ENCODE results near the gene AJM1.
"Not testable (repeated sequence)": the region's sequence is repeated elsewhere in the genome, so short reads cannot be mapped to it uniquely, and the experiment has no call there.

The AJM1 gene

DNA sequence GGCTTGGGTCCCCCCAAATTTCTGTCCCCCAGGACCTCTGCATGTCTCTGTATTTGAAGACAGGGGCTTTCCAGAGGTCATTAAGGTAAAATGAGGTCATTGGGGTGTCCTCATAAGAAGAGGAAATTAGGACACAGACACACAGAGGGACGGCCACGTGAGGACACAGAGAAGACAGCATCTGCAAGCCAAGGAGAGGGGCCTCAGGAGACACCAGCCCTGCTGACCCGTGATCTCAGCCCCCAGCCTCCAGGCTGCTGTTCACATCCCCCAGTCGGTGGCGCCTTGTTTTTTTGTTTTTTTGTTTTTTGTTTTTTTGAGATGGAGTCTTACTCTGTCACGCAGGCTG, 47.3 kb upstream of the AJM1 start:
- H2AK5ac ChIP-seq (ENCODE audit: low read length, severe bottlenecking), result no peak overlapping the region
- H3K27me3 ChIP-seq (ENCODE audit: control insufficient read depth in 1 of 2, insufficient read depth in 1 of 2, low read length in 2 of 2), result peaks cover 26 to 41% of the 10 kb centered on the region in 2 experiments
- H2BK15ac ChIP-seq (ENCODE audit: low read depth, poor library complexity, severe bottlenecking), result peak overlapping the region; percentile 37
- no peak overlapping the region for H3K18ac ChIP-seq (ENCODE audit: low read depth in 1 of 2, low read length in 2 of 2)
- no peak overlapping the region for H2BK5ac ChIP-seq (ENCODE audit: low read depth, low read length, poor library complexity, severe bottlenecking)
- no peak overlapping the region for H4K91ac ChIP-seq (ENCODE audit: low read length)
- no peak overlapping the region for H3K4ac ChIP-seq (ENCODE audit: low read depth in 1 of 2, low read length in 2 of 2)
- no peak overlapping the region for H2BK12ac ChIP-seq (ENCODE audit: low read length in 2 of 2)
- no peak overlapping the region for H3K9ac ChIP-seq (ENCODE audit: low read length)
- H3K27ac ChIP-seq (ENCODE audit: low read length, poor library complexity, severe bottlenecking), result no peak overlapping the region
- H3K14ac ChIP-seq (ENCODE audit: low read length in 2 of 2), result no peak overlapping the region
- no peak overlapping the region for H2BK120ac ChIP-seq (ENCODE audit: low read depth, low read length)
- H3K4me1 ChIP-seq (ENCODE audit: control insufficient read depth, insufficient read depth, low read depth, low read length), result peaks cover 22% of the 10 kb centered on the region
- no peak overlapping the region for H3K23ac ChIP-seq (ENCODE audit: low read length in 2 of 2)
- H3K79me1 ChIP-seq (replicated peaks; ENCODE audit: low read length, poor library complexity, severe bottlenecking), result peaks cover 21% of the 10 kb centered on the region
- no peak overlapping the region for H2AFZ ChIP-seq (ENCODE audit: low read depth, low read length)
- H3K9me3 ChIP-seq (ENCODE audit: control insufficient read depth, low read length), result no peaks in the 10 kb centered on the region
- no peak for DNase-seq
- H3K36me3 ChIP-seq (ENCODE audit: control insufficient read depth in 1 of 2, insufficient read depth in 2 of 2, low read depth in 1 of 2, low read length in 2 of 2), result peaks cover 10 to 24% of the 10 kb centered on the region in 2 experiments
- H3K4me2 ChIP-seq (ENCODE audit: low read length, poor library complexity, severe bottlenecking), result no peak overlapping the region
- H3K4me3 ChIP-seq (ENCODE audit: insufficient read depth in 1 of 2, low read depth in 1 of 2, low read length in 2 of 2), result no peak overlapping the region
- WGBS, result 76% methylated on average over 6 of the region's 6 CpGs
- H4K8ac ChIP-seq (ENCODE audit: low read length), result no peak overlapping the region

DNA sequence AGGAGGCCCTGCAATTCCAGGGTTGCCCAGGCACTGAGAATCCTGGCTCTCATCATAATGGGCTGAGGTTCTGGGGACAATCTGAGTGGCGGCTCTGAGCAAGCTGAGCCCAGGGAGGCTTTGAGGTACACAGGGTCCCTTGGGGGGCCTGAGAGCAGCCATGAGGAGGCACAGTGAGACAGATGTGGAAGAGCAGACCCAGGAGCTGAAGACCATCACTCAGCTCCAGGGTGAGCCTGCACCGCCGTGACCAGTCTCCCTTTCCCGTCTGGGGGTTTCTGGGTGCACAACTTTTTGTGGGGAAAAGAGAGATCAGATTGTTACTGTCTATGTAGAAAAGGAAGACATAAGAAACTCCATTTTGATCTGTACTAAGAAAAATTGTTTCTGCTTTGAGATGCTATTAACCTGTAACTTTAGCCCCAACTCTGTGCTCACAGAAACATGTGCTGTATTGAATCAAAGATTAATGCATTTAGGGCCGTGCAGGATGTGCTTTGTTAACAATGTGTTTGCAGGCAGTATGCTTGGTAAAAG, 46.0 kb upstream of the AJM1 start, which contains the start of gene CCDC183:
Gene CCDC183 (plus strand): TSS at position 101 of the 537 bp plus-strand sequence. CDS start 60 bp downstream, at position 161.
- Histone ChIP-seq H2BK5ac (ENCODE audit: low read depth, low read length, poor library complexity, severe bottlenecking) (no peak within 1 kb of the TSS), H2BK120ac (ENCODE audit: low read depth, low read length) (peak within 1 kb of the TSS; percentile 3), H3K4me3 (ENCODE audit: insufficient read depth in 1 of 2, low read depth in 1 of 2, low read length in 2 of 2) (no peak within 1 kb of the TSS), H4K8ac (ENCODE audit: low read length) (peak within 1 kb of the TSS; percentile 14), H2AK5ac (ENCODE audit: low read length, severe bottlenecking) (no peak within 1 kb of the TSS), H3K4ac (ENCODE audit: low read depth in 1 of 2, low read length in 2 of 2) (peak within 1 kb of the TSS; percentile 29 to 77), H3K27me3 (ENCODE audit: control insufficient read depth in 1 of 2, insufficient read depth in 1 of 2, low read length in 2 of 2) (peaks cover 33 to 52% of the 10 kb centered on the region in 2 experiments), H4K91ac (ENCODE audit: low read length) (peak within 1 kb of the TSS; percentile 90), H3K23ac (ENCODE audit: low read length in 2 of 2) (no peak within 1 kb of the TSS), H3K27ac (ENCODE audit: low read length, poor library complexity, severe bottlenecking) (no peak within 1 kb of the TSS), H3K14ac (ENCODE audit: low read length in 2 of 2) (peak within 1 kb of the TSS in 1 of 2 experiments; percentile 58), H2AFZ (ENCODE audit: low read depth, low read length) (no peak within 1 kb of the TSS), H3K4me2 (ENCODE audit: low read length, poor library complexity, severe bottlenecking) (no peak within 1 kb of the TSS), H3K9me3 (ENCODE audit: control insufficient read depth, low read length) (no peaks in the 10 kb centered on the region), H3K36me3 (ENCODE audit: control insufficient read depth in 1 of 2, insufficient read depth in 2 of 2, low read depth in 1 of 2, low read length in 2 of 2) (peaks cover 10 to 24% of the 10 kb centered on the region in 2 experiments), H3K18ac (ENCODE audit: low read depth in 1 of 2, low read length in 2 of 2) (peak within 1 kb of the TSS; percentile 82 to 92), H2BK12ac (ENCODE audit: low read length in 2 of 2) (peak within 1 kb of the TSS; percentile 2 to 64), H3K9ac (ENCODE audit: low read length) (no peak within 1 kb of the TSS), H2BK15ac (ENCODE audit: low read depth, poor library complexity, severe bottlenecking) (peak within 1 kb of the TSS; percentile 13), H3K79me1 (replicated peaks; ENCODE audit: low read length, poor library complexity, severe bottlenecking) (peaks cover 21% of the 10 kb centered on the region), H3K4me1 (ENCODE audit: control insufficient read depth, insufficient read depth, low read depth, low read length) (peaks cover 32% of the 10 kb centered on the region)
- 63% methylated on average over 4 of the region's 5 CpGs for WGBS
- DNase-seq, result peak; percentile 17

DNA sequence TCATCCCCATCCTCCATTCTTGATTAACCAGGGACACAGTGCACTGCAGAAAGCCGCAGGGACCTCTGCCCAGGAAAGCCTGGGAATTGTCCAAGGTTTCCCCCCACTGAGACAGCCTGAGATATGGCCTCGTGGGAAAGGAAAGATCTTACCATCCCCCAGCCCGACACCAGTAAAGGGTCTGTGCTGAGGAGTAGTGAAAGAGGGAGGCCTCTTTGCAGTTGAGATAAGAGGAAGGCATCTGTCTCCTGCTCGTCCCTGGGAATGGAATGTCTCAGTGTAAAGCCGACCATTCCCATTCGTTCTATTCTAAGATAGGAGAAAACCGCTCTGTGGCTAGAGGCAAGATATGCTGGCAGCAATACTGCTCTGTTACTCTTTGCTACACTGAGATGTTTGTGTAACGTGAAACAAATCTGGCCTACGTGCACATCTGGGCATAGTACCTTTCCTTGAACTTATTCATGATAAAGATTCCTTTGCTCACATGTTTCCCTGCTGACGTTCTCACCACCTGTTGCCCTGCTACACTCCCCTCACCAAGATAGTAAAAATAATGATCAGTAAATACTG, 45.4 kb upstream of the AJM1 start:
- not testable (repeated sequence) for H2BK5ac ChIP-seq (ENCODE audit: low read depth, low read length, poor library complexity, severe bottlenecking); H2BK120ac ChIP-seq (ENCODE audit: low read depth, low read length)

DNA sequence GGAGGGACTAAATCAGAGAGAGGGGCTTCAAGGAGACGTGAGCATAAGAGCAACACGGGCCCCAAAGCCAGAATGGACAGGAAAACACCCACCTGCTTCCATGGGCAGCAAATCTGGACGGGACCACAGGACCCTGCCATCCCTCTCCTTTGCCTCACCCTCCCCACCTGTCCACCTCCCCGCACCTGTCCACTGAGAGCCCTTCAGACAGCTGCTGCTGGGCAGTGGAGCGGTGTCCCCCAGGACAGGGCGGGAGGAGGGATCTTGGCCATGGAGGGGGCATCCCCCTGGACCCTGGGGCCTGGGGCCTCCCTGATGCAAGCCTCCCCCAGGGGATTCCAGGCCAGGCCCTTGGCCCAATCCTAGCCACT, 43.6 kb upstream of the AJM1 start:
- H2BK5ac ChIP-seq (ENCODE audit: low read depth, low read length, poor library complexity, severe bottlenecking), result no peak overlapping the region

More for the DNA sequence above, 45.4 kb upstream of the AJM1 start:
- not testable (repeated sequence) for H3K14ac ChIP-seq (ENCODE audit: low read length in 2 of 2); H2BK12ac ChIP-seq (ENCODE audit: low read length in 2 of 2); H2AK5ac ChIP-seq (ENCODE audit: low read length, severe bottlenecking); H3K4ac ChIP-seq (ENCODE audit: low read depth in 1 of 2, low read length in 2 of 2); H2AFZ ChIP-seq (ENCODE audit: low read depth, low read length); H3K18ac ChIP-seq (ENCODE audit: low read depth in 1 of 2, low read length in 2 of 2); H3K9me3 ChIP-seq (ENCODE audit: control insufficient read depth, low read length); H3K27ac ChIP-seq (ENCODE audit: low read length, poor library complexity, severe bottlenecking); H3K4me3 ChIP-seq (ENCODE audit: insufficient read depth in 1 of 2, low read depth in 1 of 2, low read length in 2 of 2); H4K8ac ChIP-seq (ENCODE audit: low read length); H2BK15ac ChIP-seq (ENCODE audit: low read depth, poor library complexity, severe bottlenecking); H3K23ac ChIP-seq (ENCODE audit: low read length in 2 of 2); H4K91ac ChIP-seq (ENCODE audit: low read length); H3K4me2 ChIP-seq (ENCODE audit: low read length, poor library complexity, severe bottlenecking); H3K9ac ChIP-seq (ENCODE audit: low read length)
- 1% methylated on average over 8 of the region's 10 CpGs for WGBS
- H3K36me3 ChIP-seq (ENCODE audit: control insufficient read depth in 1 of 2, insufficient read depth in 2 of 2, low read depth in 1 of 2, low read length in 2 of 2), result peaks cover 10 to 24% of the 10 kb centered on the region in 2 experiments
- H3K27me3 ChIP-seq (ENCODE audit: control insufficient read depth in 1 of 2, insufficient read depth in 1 of 2, low read length in 2 of 2), result peaks cover 35 to 58% of the 10 kb centered on the region in 2 experiments
- peaks cover 16% of the 10 kb centered on the region for H3K79me1 ChIP-seq (replicated peaks; ENCODE audit: low read length, poor library complexity, severe bottlenecking)
- DNase-seq, result peak; percentile 88
- peaks cover 27% of the 10 kb centered on the region for H3K4me1 ChIP-seq (ENCODE audit: control insufficient read depth, insufficient read depth, low read depth, low read length)

More for the DNA sequence above, 43.6 kb upstream of the AJM1 start:
- Histone ChIP-seq H3K79me1 (replicated peaks; ENCODE audit: low read length, poor library complexity, severe bottlenecking) (no peaks in the 10 kb centered on the region), H2BK12ac (ENCODE audit: low read length in 2 of 2) (peak overlapping the region in 1 of 2 experiments; percentile 28), H3K4ac (ENCODE audit: low read depth in 1 of 2, low read length in 2 of 2) (peak overlapping the region in 1 of 2 experiments; percentile 9), H3K4me1 (ENCODE audit: control insufficient read depth, insufficient read depth, low read depth, low read length) (peaks cover 16% of the 10 kb centered on the region), H3K23ac (ENCODE audit: low read length in 2 of 2) (no peak overlapping the region), H2BK15ac (ENCODE audit: low read depth, poor library complexity, severe bottlenecking) (peak overlapping the region; percentile 3), H3K27ac (ENCODE audit: low read length, poor library complexity, severe bottlenecking) (no peak overlapping the region), H3K27me3 (ENCODE audit: control insufficient read depth in 1 of 2, insufficient read depth in 1 of 2, low read length in 2 of 2) (peaks cover 41 to 66% of the 10 kb centered on the region in 2 experiments), H2AK5ac (ENCODE audit: low read length, severe bottlenecking) (no peak overlapping the region), H3K9ac (ENCODE audit: low read length) (no peak overlapping the region), H4K91ac (ENCODE audit: low read length) (peak overlapping the region; percentile 34), H3K14ac (ENCODE audit: low read length in 2 of 2) (no peak overlapping the region), H3K18ac (ENCODE audit: low read depth in 1 of 2, low read length in 2 of 2) (no peak overlapping the region), H3K9me3 (ENCODE audit: control insufficient read depth, low read length) (no peaks in the 10 kb centered on the region), H2BK120ac (ENCODE audit: low read depth, low read length) (no peak overlapping the region), H3K4me2 (ENCODE audit: low read length, poor library complexity, severe bottlenecking) (no peak overlapping the region), H3K36me3 (ENCODE audit: control insufficient read depth in 1 of 2, insufficient read depth in 2 of 2, low read depth in 1 of 2, low read length in 2 of 2) (peaks cover 1 to 10% of the 10 kb centered on the region in 2 experiments), H3K4me3 (ENCODE audit: insufficient read depth in 1 of 2, low read depth in 1 of 2, low read length in 2 of 2) (no peak overlapping the region), H2AFZ (ENCODE audit: low read depth, low read length) (no peak overlapping the region), H4K8ac (ENCODE audit: low read length) (no peak overlapping the region)
- WGBS, result 90% methylated on average over 6 of the region's 6 CpGs
- DNase-seq, result no peak

Measured in mesenchymal stem cell (in vitro differentiated cells and primary cell).